Erythroblast (primary cell): ENCODE results near the gene DPP10.

Experiments
- GATA1 ChIP-seq: IDR thresholded peaks from 2 replicates; pipeline ENCODE4 v1.6.1; 2011; ENCODE audit warnings: low read depth, mild to moderate bottlenecking, control low read depth, low read length, moderate library complexity
- POLR2A ChIP-seq: IDR thresholded peaks from 2 replicates; pipeline ENCODE4 v1.6.1; 2011; ENCODE audit warnings: mild to moderate bottlenecking, low read length

DNA sequence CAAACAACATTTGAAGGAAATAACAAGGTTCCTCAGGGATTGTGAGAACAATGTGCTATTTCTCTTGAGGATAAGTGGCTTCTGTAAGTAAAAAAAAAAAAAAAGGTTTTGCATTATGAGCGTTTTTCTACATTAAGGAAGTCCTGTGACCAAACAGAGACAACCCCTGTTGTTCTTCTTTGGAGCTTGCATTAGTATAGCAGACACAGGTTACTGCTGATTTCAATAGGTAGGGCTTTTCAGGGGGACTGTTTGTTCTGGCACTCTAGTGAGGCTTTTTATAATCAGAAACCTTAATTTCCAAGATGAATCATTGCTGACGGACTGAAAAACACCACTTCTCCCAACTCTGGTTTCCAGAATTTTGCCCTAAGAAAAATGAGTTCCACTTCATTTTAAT is 8.2 kb downstream of the DPP10 start:
- TF ChIP-seq POLR2A: no peak
- no peak for TF ChIP-seq GATA1
